D721Med (cell line): ENCODE data around the gene PLXNA4.

Experiments used
- DNase-seq: peaks from one replicate; pipeline ENCODE4 v3.0.0; 2011; ENCODE audit warnings: low spot score; ENCODE audit not compliant: insufficient read length
- FAIRE-seq: peaks from 2 replicates; lab custom pipeline; 2011; peaks lifted over from hg19 to GRCh38; lab: Jason Lieb, UNC
- CTCF ChIP-seq: IDR thresholded peaks from 2 replicates; pipeline ENCODE4 v1.5.1; 2012; ENCODE audit warnings: mild to moderate bottlenecking, control low read depth; ENCODE audit not compliant: insufficient read depth; ENCODE audit errors: missing control alignments

Gene PLXNA4

GRCh38 chr7:132164558-132165125 lies 411.6 kb downstream of the PLXNA4 start:
- TF ChIP-seq CTCF = no peak
- DNase-seq = no peak
- no peak for FAIRE-seq

- FAIRE-seq (no peak), DNase-seq (no peak)
- no peak for TF ChIP-seq CTCF
Measured at GRCh38 chr7:132162556-132163144, 413.6 kb downstream of the PLXNA4 start.

- no peak for TF ChIP-seq CTCF
- FAIRE-seq (no peak), DNase-seq (no peak)
Measured at GRCh38 chr7:132161976-132162375, 414.3 kb downstream of the PLXNA4 start.

- DNase-seq (no peak), FAIRE-seq (no peak)
- TF ChIP-seq CTCF = no peak
Measured at GRCh38 chr7:132161533-132161915, 414.7 kb downstream of the PLXNA4 start.

GRCh38 chr7:132160611-132161532 lies 415.4 kb downstream of the PLXNA4 start:
- DNase-seq (no peak), FAIRE-seq (no peak)
- no peak for TF ChIP-seq CTCF

- no peak for TF ChIP-seq CTCF
- FAIRE-seq = no peak
- no peak for DNase-seq
Measured at GRCh38 chr7:132158841-132159240, 417.4 kb downstream of the PLXNA4 start.

- DNase-seq = peak; percentile 61
- FAIRE-seq = peak; percentile 100
- TF ChIP-seq CTCF = no peak
Measured at GRCh38 chr7:132158166-132158565, 418.1 kb downstream of the PLXNA4 start.
